ENCODE results near the gene PTGDS. TPM values are rescaled to one million over a fixed set of nuclear protein-coding genes. Genes with fewer than 3 reads are reported as not detected.

The PTGDS gene
- total and polyA plus RNA-seq, 9 of the 15 experiments (the other 6 are each of a cell fraction or from before 2014, with no cell fraction given): 0.46 to 7.1 (median 2.0) TPM

GRCh38 chr9:136949817-136950655, 27.3 kb upstream of the PTGDS start (continued):
- no peak for TF ChIP-seq ETS1 (conservative IDR thresholded peaks at IDR 0.05; ENCODE audit: control insufficient read depth, low read depth, low read length)
- no peak for TF ChIP-seq SETDB1 (IDR thresholded peaks at IDR 0.05; ENCODE audit: low read length)
- no peak for TF ChIP-seq ZNF212 (CRISPR knock-in tag; IDR thresholded peaks at IDR 0.05)
- TF ChIP-seq PREB (CRISPR knock-in tag; IDR thresholded peaks at IDR 0.05): no peak
- TF ChIP-seq RBM25 (IDR thresholded peaks at IDR 0.05; ENCODE audit: low read depth, low read length, severe bottlenecking): peak; percentile 100
- TF ChIP-seq HNRNPUL1 (IDR thresholded peaks at IDR 0.05; ENCODE audit: low read length): no peak
- TF ChIP-seq SREBF2 (CRISPR knock-in tag; IDR thresholded peaks at IDR 0.05): no peak
- TF ChIP-seq TAF1 (IDR thresholded peaks at IDR 0.05; ENCODE audit: control insufficient read depth, extremely low read depth, insufficient read depth, low read length, severe bottlenecking): peak; percentile 16
- TF ChIP-seq ZNF384 (IDR thresholded peaks at IDR 0.05; ENCODE audit: low read depth, low read length): no peak
- TF ChIP-seq ZNF395 (CRISPR knock-in tag; IDR thresholded peaks at IDR 0.05): 0 out of 2 replicates have a peak, but pooled peaks have one; percentile 21
- no peak for TF ChIP-seq MAFK (IDR thresholded peaks at IDR 0.05; ENCODE audit: low read length)
- no peak for TF ChIP-seq HLTF (IDR thresholded peaks at IDR 0.05)
- no peak for TF ChIP-seq RBM22 (IDR thresholded peaks at IDR 0.05; ENCODE audit: low read depth, low read length, poor library complexity, severe bottlenecking)
- TF ChIP-seq CHD2 (IDR thresholded peaks at IDR 0.05; ENCODE audit: low read depth, low read length): peak; percentile 89
- no peak for TF ChIP-seq U2AF2 (optimal IDR thresholded peaks at IDR 0.05; ENCODE audit: low read depth, low read length)
- no peak for TF ChIP-seq MCM2 (IDR thresholded peaks at IDR 0.05; ENCODE audit: low read depth)
- TF ChIP-seq DACH1 (IDR thresholded peaks at IDR 0.05; ENCODE audit: partially characterized antibody): no peak
- TF ChIP-seq ZNF277 (CRISPR knock-in tag; IDR thresholded peaks at IDR 0.05; ENCODE audit: borderline replicate concordance): no peak
- peak; percentile 59; the same call in 1 of the 2 replicates for TF ChIP-seq SOX6 (IDR thresholded peaks at IDR 0.05)
- no peak for TF ChIP-seq ZNF282 (CRISPR knock-in tag; IDR thresholded peaks at IDR 0.05)
- TF ChIP-seq SMARCA5 (IDR thresholded peaks at IDR 0.05): no peak
- TF ChIP-seq ID3 (CRISPR knock-in tag; IDR thresholded peaks at IDR 0.05): no peak
- no peak for TF ChIP-seq ID3 (tag; IDR thresholded peaks at IDR 0.05)
- no peak for TF ChIP-seq DNMT1 (IDR thresholded peaks at IDR 0.05)
- TF ChIP-seq EP300 (IDR thresholded peaks at IDR 0.05; ENCODE audit: low read length): no peak
